IMR-90 (cell line): ENCODE results near the gene RAB11FIP3. TPM values are rescaled to one million over a fixed set of nuclear protein-coding genes. Genes with fewer than 3 reads are reported as not detected.

Experiments
- BHLHE40 ChIP-seq: fragments of 150-350 bp; IDR thresholded peaks from 2 replicates; pipeline ENCODE4 v1.6.1; 2016; ENCODE audit warnings: mild to moderate bottlenecking, low read depth, low read length
- CEBPB ChIP-seq: IDR thresholded peaks from 2 replicates; pipeline ENCODE4 v1.6.1; 2012; ENCODE audit warnings: low read depth, low read length, improper control_type of control experiment
- CHD1 ChIP-seq: IDR thresholded peaks from 2 replicates; pipeline ENCODE4 v1.6.1; 2012; ENCODE audit warnings: low read depth, low read length, improper control_type of control experiment
- FOS ChIP-seq: fragments of 150-350 bp; IDR thresholded peaks from 2 replicates; pipeline ENCODE4 v1.6.1; 2016; ENCODE audit warnings: low read depth, low read length
- MXI1 ChIP-seq: IDR thresholded peaks from 2 replicates; pipeline ENCODE4 v1.6.1; 2012; ENCODE audit warnings: low read depth, mild to moderate bottlenecking, low read length, moderate library complexity, borderline replicate concordance
- RAD21 ChIP-seq: IDR thresholded peaks from 2 replicates; pipeline ENCODE4 v1.6.1; 2012; ENCODE audit warnings: low read length, improper control_type of control experiment
- RCOR1 ChIP-seq: IDR thresholded peaks from 2 replicates; pipeline ENCODE4 v1.6.1; 2012; ENCODE audit warnings: mild to moderate bottlenecking, low read length, improper control_type of control experiment; ENCODE audit not compliant: insufficient replicate concordance
- RFX5 ChIP-seq: IDR thresholded peaks from 2 replicates; pipeline ENCODE4 v1.8.0; 2012; ENCODE audit warnings: low read depth, mild to moderate bottlenecking, low read length, moderate library complexity
- SMC3 ChIP-seq: fragments of 150-350 bp; IDR thresholded peaks from 2 replicates; pipeline ENCODE4 v1.6.1; 2016; ENCODE audit warnings: low read depth, mild to moderate bottlenecking, antibody characterized with exemption, low read length, moderate library complexity
- polyA plus RNA-seq, 3 experiments: library from polyadenylated mRNA; depleted of rRNA; stranded (reverse); fragments of >200 nt; gene quantifications; 2 replicates each; pipeline ENCODE4 v1.2.3, GENCODE V29; 2012; ENCODE audit warnings: low replicate concordance in 1 of 3
- total RNA-seq: library from RNA; depleted of rRNA; stranded (reverse); fragments of >200 nt; gene quantifications from 2 replicates; pipeline ENCODE4 v1.2.3, GENCODE V29; 2012

The RAB11FIP3 gene
- total and polyA plus RNA-seq, 2 of the 4 experiments (the other 2 are of a cell fraction) = 7.5 to 22.5 TPM

DNA sequence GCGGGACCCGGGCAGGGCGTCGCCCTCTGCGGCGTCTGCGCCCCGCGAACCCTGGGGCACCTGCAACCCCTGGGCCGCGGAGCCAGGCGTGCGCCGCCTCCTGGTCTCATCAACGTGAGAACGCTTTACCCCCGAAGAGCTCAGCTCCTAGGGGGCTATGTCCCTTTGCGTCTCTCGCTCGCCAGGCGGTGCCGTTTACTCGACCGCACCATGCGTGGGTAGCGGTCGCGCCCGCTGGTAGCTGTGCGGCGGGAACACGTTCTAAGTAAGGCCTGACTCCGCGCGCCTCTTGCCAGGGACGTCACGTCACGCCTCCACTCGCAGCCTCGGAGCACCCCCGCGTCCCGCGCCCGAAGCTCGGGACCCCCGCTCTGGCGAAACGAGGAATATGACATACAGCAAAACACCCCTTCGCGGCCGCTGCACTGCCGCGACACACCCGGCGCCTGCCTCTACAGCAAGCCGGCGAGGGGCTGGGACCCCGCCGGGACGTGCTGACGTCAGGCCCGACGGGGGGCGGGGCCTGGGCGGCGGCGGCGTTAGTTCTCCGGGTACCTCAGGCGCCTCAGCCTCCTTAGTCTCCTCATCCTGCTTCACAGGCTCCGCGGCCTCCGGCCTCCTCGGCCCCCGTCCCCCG, at the start of gene RAB11FIP3 (continued):
- TF ChIP-seq RFX5 (no peak), BHLHE40 (peak; percentile 24; the same call in 1 of the 2 replicates), RAD21 (no peak), FOS (no peak), RCOR1 (no peak), CHD1 (no peak; the same call in 1 of the 2 replicates), SMC3 (no peak), CEBPB (no peak), MXI1 (peak; percentile 48; the same call in 1 of the 2 replicates)
